ENCODE results near the gene KDM7A.

Gene KDM7A

DNA sequence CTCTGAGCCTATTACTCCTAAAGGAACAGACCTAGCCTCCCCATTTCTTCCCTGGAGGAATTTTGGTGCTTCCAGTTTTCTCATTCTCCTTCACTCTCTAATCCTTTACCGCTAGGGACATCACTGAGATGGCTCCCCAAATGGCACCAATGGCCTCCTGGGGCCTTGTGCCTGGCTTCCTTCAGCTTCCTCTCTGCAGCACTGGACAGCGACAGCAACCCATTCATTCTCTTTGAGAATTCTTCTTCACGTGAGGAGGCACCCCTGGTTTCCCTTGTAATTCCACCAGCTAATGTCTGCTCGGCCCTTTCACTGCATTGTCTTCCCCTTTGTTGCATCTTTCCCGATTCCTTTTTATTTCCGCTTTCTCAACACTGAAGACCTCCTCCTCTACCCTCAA, 24.6 kb upstream of the KDM7A start:
- DNase-seq = no peak

DNA sequence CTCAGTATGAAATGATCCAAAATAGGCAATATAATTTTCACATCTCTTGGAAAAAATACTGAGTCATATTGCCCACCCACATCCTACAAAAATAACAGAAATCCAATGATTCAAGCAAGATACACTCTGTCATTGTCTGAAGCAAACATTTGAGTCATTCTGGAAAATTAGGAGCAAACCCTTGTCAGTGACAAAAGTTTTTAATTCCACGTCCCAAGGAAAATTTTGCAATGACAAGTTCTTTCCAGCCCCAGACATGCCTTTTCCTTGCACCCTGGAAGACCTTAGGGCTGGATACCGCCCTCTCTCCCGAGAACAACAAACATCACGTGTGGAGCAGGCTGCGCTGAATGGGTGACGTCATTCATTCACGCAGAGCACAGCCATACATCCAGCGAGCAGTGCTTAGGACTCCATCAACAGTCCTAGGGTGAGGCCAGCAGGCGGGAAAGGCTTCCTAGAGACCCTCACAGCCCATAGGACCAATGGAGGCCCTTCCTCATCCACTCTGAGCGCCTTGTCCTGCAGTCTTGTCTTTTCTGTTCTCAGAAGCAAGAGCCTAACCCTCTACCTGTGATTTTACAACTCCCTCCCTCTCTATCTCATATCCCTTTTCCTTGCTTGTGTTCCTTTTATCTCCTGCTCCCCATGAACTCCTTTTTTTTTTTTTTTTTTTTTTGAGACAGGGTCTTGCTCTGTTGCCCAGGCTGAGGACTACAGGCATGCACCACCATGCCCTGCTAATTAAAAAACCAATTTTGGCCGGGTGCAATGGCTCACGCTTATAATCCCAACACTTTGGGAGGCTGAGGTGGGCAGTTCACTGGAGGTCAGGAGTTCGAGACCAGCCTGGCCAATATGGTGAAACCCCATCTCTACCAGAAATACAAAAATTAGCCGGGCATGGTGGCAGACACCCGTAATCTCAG, 23.5 kb upstream of the KDM7A start:
- peak; percentile 63 to 93 (median 80) for DNase-seq

DNA sequence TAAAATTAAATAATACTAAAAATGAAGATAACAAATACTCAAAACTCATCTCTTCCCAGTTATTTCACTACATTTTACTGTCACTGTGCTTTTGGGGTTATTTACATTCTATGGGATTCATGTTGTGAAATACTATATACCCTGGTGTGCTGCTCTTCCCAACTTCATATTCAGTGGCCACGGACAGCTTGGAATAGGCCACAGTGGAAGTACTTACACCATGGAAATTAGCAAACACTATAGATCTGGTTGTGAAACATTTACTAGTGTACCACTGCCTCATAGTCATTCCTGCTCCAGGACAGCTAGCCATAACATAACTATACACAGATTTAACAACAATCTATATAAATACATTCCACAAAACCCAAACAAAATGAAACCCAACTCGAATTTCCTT, 21.2 kb upstream of the KDM7A start:
- DNase-seq = no peak

DNA sequence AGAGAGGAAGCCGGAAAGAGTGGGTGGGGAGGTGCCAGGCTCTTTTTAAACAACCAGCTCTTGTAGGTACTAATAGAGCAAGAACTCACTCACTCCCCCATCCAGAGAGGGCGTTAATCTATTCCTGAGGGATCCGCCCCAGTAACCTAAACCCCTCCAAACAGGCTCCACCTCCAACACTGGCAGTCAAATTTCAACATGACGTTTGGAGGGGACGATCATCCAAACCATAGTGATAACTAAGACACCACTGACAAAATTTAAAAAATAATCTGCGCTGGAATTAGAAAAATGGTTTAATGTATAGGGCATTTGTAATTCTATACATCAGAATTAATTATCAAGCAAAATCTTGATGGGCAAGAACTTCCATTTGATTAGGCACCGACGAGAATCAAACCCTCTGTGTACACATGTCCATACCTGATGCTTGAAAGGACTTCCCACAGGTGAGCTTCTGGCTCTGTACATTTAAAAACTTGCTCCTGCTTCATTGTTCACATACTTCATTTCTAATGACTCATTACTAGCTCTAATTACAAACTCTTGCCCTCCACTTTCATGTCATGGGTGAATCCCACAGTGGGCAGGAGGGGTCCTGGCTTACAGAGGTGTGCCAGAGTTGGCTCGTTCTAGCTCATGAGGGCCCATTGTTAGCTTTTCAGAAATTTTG, 20.6 kb upstream of the KDM7A start:
- DNase-seq = no peak

DNA sequence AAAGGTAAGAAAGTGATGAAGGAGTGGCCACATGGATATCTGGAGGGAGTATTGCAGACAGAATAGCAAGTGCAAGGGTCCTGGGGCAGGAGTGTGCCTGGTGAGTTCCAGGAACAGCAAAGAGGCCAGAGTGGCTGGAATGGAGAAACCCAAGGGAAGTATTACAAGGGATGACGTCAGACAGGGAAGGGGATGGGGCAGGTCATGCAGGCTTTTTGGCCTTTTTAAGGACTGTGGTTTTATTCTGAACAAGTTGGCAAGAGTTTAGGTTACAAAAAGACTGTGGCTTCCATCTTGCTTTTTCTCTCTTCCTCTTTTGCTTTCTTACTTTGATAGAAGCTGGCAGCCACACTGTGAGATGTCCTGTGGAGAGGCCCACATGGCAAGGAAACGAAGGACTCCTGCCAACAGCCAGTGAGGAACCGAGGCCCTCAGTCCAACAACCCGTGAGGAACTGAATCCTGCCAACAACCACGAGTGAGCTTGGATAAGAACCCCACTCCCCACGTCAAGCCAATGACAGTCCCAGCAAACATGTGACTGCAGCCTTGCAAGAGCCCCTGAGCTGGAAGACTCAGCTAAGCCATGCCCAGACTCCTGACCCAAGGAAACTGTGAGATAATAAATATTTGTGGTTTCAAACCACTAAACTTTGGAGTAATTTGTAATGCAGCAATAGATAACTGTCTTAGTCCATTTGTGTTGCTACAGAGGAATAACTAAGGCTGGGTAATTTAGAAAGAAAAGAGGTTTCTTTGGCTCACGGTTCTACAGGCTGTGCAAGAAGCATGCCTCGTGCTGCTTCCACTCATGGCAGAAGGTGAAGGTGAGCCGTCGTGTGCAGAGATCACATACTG, 19.8 kb upstream of the KDM7A start:
- DNase-seq = peak; percentile 27 to 36 (median 30)

DNA sequence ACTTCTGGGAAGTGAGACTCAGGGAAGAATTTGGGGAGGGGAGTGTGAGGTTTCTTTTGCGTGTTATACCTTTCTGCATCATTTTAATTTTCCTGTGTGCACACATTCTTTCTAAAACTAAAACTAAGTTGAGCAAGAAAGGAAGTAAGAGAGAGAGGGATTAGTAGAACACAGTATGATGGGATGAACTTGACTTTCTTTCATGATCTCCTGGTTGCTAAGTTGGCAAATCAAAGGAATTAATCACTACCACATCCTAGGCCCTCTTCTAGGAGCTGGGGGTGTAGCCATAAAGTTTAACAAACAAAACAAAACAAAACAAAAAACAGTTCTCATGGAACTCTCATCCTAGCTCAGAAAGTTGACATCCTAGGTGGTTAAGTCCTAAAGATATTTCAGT, 19.1 kb upstream of the KDM7A start:
- DNase-seq = no peak

DNA sequence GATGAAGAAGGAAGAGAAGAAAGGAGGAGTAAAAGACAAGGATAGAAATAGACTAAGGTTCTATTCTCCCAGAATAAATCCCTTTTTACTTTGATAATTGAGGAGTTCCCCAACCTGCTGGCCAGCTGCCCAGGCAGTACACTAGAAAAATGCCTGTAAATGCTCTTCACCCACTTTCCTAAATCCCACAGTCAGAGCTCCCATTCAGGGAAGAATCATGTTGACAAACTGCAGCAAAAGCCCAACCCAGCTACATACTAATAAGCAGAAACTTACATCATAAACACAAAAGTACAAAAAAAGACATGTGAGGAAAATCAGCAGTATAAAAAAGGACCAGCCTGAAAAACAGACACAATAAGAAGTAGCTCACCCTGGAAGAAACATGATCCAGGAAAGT, 15.8 kb upstream of the KDM7A start:
- DNase-seq = peak; percentile 25 to 44 (median 36)

DNA sequence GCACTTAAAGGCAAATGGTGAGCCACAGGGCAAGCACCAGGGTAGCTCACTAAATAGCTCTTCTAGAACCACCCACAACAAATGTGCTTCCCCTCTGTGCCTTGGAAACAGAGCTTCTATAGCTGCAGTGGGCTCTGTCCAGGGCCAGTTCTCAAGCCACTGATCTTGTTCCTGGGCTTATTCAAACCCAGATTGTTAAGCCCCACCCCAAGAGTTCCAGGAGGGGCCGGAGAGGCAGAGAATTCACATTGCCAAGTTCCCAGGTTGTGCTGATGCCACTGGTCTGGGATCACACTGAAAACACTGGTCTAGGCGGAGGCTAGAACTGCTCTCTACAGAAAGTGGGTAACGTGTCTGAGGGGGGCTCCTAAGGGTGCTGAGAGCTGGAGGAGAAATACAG, 15.4 kb upstream of the KDM7A start:
- no peak for DNase-seq

DNA sequence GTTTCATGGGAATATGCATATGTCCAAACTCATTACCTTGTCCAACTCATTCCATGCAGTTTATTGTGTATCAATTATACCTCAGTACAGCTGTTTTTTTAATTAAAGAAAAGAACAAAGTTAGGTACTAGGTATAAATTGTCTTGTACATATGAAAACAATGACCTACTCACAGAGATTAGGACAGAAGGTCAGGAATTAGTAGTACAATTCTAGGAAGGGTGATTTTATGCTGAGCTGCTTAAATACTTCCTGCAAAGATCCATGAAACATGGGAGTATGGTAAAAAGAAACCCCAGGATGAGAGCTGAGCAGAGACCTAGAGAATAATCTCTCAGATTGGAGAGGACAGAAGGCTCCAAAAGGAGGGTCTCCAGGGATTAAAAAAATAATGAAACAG, 13.8 kb upstream of the KDM7A start:
- DNase-seq = no peak

DNA sequence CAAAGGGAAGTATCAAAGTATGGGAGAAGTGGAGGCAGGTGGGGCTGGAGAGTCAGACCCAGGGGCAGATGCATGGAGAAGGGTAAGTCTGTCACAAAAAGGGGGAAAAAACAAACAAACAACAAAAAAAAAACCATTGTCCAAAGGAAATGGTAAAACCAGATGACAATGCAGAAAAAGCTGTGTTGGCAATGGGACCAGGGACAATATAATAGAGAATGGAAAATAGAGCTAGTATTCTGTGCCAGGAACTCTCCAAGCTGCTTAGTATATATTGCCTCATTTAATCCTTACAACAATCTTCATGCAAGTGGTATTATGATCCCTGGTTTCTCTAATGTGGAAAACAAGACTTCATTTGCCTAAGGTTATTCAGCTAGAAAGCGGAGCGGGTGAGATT, 13.1 kb upstream of the KDM7A start:
- no peak for DNase-seq

DNA sequence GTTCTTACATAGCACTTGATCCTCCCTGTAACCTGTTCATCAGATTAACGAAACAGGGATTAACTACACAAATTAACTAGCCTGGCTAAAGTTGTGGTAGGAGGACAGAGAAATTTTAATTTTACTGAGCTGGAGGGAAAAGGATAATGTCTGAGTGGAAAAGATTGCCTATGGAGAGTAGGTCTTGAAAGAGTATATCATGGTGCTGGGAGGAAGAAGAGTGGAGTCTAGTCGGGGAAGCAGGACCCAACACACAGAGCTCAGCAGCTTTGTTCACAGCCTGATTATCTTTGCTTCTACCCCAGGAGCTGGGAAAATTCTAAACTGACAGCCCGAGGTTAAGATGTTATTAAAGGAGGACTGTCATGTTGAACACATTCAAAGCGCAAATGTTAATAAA, 6.1 kb upstream of the KDM7A start:
- no peak for DNase-seq

DNA sequence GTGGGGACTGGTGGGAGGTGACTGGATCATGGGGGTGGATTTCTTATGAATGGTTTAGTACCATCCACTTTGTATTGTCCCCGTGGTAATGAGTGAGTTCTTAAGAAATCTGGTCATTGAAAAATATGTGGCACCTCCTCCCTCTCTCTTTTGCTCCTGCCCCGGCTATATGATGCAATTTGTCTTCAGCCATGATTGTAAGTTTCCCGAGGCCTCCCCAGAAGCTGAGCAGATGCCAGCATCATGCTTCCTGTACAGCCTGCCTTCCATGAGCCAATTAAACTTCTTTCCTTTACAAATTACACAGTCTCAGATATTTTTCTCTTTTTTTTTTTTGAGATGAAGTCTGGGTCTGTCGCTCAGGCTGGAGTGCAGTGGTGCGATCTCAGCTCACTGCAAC, 2.6 kb upstream of the KDM7A start:
- peak in 1 of 3 donors; percentile 14 for DNase-seq

DNA sequence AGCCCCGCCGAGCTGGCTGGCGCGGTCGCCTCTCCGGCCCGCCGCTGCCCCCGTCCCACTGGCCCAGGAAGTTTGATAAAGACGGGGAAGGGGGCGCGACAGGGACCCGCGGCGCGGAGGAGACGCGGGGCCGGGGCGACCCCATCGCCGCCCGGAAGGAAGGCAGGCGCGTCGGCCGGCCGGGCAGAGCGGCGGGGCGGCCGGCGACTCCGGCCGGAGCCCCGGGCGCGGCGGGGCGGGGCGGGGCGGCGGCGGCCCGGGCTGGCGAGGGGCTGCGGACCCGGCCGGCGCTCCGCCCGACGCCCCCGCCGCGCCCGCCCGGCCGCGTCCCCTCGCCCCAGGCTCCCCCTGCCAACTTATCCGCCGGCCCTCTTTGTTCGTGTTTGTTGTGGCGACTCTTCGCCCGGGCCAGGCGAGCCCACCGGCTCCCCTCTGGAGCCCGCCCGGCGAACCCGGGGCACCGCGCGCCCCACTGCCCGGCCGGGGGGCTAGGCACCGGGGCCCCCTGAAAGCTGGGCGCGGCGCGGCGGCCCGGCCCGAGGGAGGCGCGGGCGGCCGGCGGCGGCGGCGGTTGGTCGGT, 571 bp downstream of the KDM7A start:
- peak; percentile 40 to 71 (median 43) for DNase-seq

DNA sequence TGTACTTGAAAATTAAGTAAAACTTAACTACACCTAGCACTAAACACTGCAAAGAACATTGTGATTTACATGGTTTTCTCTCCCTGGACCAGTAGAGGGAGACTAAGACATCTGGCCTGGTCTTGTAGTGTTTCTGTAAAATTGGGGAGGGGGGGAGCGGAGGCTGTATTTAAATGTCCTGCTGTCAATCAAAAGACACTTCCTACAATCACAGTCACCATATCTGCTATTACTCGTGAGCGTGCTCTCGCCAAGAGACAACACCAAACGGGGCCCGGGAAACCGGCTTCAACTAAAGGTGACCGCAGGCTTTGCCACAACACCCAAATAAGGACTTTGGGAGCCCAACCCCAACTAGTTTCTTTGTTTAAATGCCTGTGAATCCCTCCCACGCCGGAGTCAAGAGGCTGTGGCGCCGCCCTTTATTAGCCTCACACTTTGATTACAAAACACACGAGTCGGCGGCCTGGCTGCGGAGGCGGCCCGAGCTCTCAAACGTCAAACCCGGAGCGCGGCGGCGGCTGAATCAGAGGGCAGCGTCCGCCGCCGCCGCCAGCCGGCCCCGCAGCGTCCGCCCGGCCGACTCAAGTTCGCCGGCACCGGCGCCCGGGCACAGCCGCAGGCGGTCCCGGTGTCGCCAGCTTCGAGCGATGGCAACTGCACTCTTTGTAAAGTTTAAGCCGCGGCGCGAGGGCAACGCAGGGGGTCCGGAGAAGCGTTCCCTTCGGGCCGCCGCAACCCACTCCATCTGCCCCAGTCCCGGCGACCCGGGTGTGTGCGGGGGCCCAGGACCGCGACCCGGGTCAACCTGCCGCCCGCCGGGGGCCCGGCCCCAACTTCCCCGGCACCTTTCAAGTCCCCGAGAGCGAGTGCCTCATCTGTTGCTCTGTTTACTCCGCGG, 1.3 kb downstream of the KDM7A start:
- peak; percentile 97 to 99 (median 98) for DNase-seq

DNA sequence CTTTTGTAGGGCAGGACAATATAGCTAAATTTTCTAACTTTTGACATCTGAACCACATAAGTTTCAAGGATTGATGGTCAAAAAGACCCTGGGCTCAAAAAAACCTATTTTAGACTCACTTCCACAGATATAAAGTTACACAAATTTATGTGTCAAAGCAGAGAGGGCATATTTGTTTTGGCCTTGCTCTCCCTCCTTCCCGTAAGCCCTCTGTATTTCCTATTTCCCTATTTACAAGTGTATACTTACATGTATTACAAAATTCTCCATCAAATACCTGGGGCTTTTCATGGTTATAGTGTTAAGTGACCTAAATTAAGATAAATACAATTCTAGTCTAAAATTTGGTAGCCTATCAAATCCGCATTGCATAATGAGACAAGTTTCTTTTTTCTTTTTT, 2.6 kb downstream of the KDM7A start:
- DNase-seq = no peak

DNA sequence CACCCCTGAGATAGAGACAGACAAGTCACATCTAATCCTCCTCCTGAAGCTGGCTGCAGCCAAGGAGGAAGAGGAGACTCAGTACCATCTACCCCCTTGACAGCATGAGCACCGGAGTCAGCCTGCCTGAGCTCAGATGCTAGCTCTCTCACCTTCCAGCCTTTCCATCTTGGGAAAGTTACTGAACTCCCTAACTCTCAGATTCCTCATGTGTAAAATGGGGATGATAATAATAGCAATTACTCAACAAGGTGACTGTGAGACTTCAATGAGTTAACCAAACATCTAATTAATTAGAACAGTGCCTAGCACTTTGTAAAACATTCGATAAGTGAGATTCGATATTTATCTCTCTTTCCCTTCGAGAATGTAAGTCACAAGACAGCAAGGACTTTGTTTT, 6.4 kb downstream of the KDM7A start:
- no peak for DNase-seq

DNA sequence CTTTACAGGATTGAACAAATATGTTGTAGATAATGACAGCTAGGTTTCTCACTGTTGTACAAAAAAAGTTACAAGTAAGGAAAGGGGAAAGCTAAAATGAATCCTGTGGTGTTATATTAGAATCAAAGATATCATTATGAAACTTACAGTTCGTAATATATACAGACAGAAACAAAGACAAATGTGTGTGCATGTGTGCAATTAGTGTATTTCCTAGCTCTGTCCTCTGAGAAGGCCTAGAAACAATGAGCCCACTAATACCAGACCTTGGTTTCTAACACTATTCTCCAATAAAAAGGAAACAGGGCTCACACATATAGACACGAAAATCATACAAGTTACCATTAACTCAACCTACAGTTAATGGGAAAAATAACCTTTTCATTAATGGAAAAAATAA, 8.0 kb downstream of the KDM7A start:
- no peak for DNase-seq

DNA sequence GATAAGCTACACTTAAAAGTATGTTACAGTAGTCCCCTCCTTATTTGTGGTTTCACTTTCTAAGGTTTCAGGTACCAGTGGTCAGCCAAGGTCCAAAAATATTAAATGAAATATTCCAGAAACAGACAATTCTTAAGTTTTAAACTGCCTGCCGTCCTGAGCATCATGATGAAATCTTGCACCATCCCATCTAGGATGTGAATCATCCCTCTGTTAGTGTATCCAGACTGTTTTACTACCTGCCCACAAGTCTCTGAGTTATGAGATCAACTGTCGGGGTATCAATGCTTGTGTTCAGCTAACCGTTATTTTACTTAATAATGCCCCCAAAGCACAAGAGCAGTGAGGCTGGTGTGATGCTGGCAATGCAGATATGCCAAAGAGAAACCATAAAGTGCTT, 11.4 kb downstream of the KDM7A start:
- peak; percentile 5 to 49 (median 42) for DNase-seq

DNA sequence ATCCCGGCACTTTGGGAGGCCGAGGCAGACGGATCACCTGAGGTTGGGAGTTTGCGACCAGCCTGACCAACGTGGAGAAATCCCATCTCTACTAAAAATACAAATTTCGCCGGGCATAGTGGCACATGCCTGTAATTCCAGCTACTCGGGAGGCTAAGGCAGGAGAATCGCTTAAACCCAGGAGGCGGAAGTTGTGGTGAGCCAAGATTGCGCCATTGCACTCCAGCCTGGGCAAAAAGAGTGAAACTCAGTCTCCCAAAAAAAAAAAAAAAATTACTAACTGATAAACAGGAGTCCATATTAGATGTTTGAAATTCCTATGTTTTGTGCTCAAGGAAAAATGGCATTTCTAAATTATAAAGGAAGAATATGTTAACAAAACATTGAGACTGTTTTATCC, 14.7 kb downstream of the KDM7A start:
- DNase-seq = peak; percentile 27 to 51 (median 35)

DNA sequence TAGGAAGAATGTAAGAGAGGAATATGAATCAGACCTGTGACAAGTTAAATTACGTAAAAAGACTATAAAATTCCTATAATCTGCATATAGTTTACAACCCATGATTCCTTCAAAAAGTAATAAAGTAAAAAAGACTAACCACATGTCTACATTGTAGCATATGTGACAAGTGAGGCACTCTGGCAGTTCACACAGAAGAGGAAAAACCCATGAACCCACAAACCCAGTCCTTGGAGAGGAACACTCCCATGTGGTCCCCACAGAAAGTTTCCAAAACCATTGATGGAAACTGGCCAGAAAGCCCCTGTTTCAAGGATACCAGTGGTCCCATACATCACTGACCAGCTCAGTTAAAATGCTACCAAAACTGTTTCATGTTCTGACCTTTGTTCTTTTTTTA, 15.7 kb downstream of the KDM7A start:
- peak in 2 of 3 donors; percentile 8 to 33 for DNase-seq

DNA sequence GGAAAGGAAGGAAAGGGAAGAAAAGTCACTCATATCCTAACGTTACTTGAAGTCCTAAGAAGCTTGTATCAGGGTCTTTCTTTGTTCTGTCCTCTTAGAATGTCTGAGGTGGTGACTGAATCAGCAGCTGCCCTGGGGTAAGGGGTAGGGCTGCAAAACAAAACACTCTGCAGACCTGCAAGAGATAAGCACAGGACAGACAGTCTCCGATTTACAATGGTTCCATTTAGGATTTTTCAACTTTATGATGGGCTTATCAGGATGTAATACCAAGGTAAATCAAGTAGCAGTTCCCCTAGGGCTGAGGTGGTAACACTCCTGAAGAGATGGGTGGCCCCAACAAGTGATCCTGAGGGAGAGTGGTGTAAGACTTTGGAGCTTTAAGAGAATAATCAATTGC, 16.5 kb downstream of the KDM7A start:
- no peak for DNase-seq

DNA sequence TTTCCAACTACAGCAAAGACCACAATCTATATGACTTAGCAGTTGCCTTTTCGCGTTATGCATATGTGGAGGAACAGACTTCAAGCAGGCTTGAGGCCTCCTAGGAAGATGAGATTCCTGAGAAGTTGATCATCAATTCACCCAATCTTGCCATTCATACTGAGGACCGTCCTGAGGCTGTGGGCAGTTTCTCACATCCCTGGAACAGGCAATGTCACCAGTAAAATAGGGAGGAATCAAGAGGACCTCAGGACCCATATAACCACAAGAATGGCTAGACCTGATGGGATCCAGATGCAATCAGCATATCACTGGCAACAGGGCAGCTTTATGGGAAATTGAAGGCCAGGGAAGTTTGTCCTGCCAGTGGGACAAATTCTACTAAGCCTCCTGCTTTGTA, 17.3 kb downstream of the KDM7A start:
- DNase-seq = no peak
